WTC11 (cell line): Measurements from ENCODE around the gene WDFY3. TPM values are rescaled to one million over a fixed set of nuclear protein-coding genes. Genes with fewer than 3 reads are reported as not detected.

Experiments
- ATAC-seq: fragments of 200-7000 bp; cut with Tn5 transposase; 2 replicates; pipeline ENCODE4 v1.10.0; 2021; ENCODE audit warnings: mild to moderate bottlenecking, moderate library complexity
- CTCF ChIA-PET: fragments of 300-600 bp; sonication (Branson Sonifier 250); formaldehyde crosslinking; loops from one replicate; lab custom pipeline; 2021; ENCODE audit warnings: antibody characterized with exemption; lab: Charles Lee
- POLR2A ChIA-PET: fragments of 350-600 bp; sonication (Branson Sonifier 250); formaldehyde crosslinking; loops from one replicate; lab custom pipeline; 2021; ENCODE audit warnings: antibody characterized with exemption; lab: Charles Lee
- DNase-seq: peaks from one replicate; pipeline ENCODE4 v3.0.0; 2021; ENCODE audit warnings: low spot score
- H3K27ac Mint-ChIP-seq: 2 replicates; pipeline ENCODE4 v1.8.0; 2021; ENCODE audit warnings: mixed read lengths
- H3K27me3 Mint-ChIP-seq: 2 replicates; pipeline ENCODE4 v1.8.0; 2021; ENCODE audit warnings: low read depth, mild to moderate bottlenecking, moderate library complexity, mixed read lengths
- H3K36me3 Mint-ChIP-seq: 2 replicates; pipeline ENCODE4 v1.8.0; 2021; ENCODE audit warnings: mixed read lengths
- H3K4me1 Mint-ChIP-seq: 2 replicates; pipeline ENCODE4 v1.8.0; 2022; ENCODE audit warnings: mixed read lengths
- H3K4me3 Mint-ChIP-seq: 2 replicates; pipeline ENCODE4 v1.8.0; 2021; ENCODE audit warnings: mild to moderate bottlenecking, moderate library complexity, mixed read lengths
- H3K9me3 Mint-ChIP-seq: 2 replicates; pipeline ENCODE4 v1.8.0; 2021; ENCODE audit warnings: mixed read lengths
- AR ChIP-seq: fragments of 250-450 bp; sonication (Bioruptor Pico); IDR thresholded peaks from 2 replicates; pipeline ENCODE4 v1.9.0; 2021; ENCODE audit warnings: mild to moderate bottlenecking
- CTCF ChIP-seq: fragments of 200-600 bp; IDR thresholded peaks from 2 replicates; pipeline ENCODE4 v1.8.0; 2022; ENCODE audit warnings: antibody characterized with exemption
- E2F1 ChIP-seq: sonication (generic); formaldehyde crosslinking; IDR thresholded peaks from 2 replicates; pipeline ENCODE4 v1.8.0; 2022; ENCODE audit warnings: mild to moderate bottlenecking, missing genetic modification reagents
- ESRRA ChIP-seq: sonication (generic); formaldehyde crosslinking; IDR thresholded peaks from 2 replicates; pipeline ENCODE4 v1.8.1; 2022; ENCODE audit warnings: mild to moderate bottlenecking, missing genetic modification reagents, borderline replicate concordance
- JAZF1 ChIP-seq: fragments of 250-450 bp; sonication (Bioruptor Pico); IDR thresholded peaks from 2 replicates; pipeline ENCODE4 v1.9.0; 2021; ENCODE audit warnings: moderate library complexity, mild to moderate bottlenecking, inconsistent platforms
- KAT7 ChIP-seq: sonication (generic); formaldehyde crosslinking; IDR thresholded peaks from 2 replicates; pipeline ENCODE4 v1.8.1; 2023; ENCODE audit warnings: missing genetic modification reagents, mild to moderate bottlenecking, borderline replicate concordance
- MAX ChIP-seq: sonication (generic); formaldehyde crosslinking; IDR thresholded peaks from 2 replicates; pipeline ENCODE4 v1.8.0; 2022; ENCODE audit warnings: mild to moderate bottlenecking, missing genetic modification reagents
- NFE2L1 ChIP-seq: sonication (generic); formaldehyde crosslinking; IDR thresholded peaks from 2 replicates; pipeline ENCODE4 v1.8.1; 2023; ENCODE audit warnings: missing genetic modification reagents
- NR3C1 ChIP-seq: sonication (generic); formaldehyde crosslinking; conservative IDR thresholded peaks from 2 replicates; pipeline ENCODE4 v1.8.1; 2023; ENCODE audit warnings: low read depth, mild to moderate bottlenecking, missing genetic modification reagents
- PRDM15 ChIP-seq: sonication (generic); formaldehyde crosslinking; IDR thresholded peaks from 2 replicates; pipeline ENCODE4 v1.8.0; 2022; ENCODE audit warnings: missing genetic modification reagents
- TCF7 ChIP-seq: sonication (generic); formaldehyde crosslinking; IDR thresholded peaks from 2 replicates; pipeline ENCODE4 v1.8.0; 2022; ENCODE audit warnings: mild to moderate bottlenecking, low read depth, missing genetic modification reagents, moderate library complexity
- TEAD1 ChIP-seq: sonication (generic); formaldehyde crosslinking; IDR thresholded peaks from 2 replicates; pipeline ENCODE4 v1.8.0; 2022; ENCODE audit warnings: mild to moderate bottlenecking, missing genetic modification reagents
- TEAD4 ChIP-seq: sonication (generic); formaldehyde crosslinking; IDR thresholded peaks from 2 replicates; pipeline ENCODE4 v1.8.0; 2022; ENCODE audit warnings: mild to moderate bottlenecking, missing genetic modification reagents
- TP53 ChIP-seq: sonication (generic); formaldehyde crosslinking; IDR thresholded peaks from 2 replicates; pipeline ENCODE4 v1.8.1; 2023; ENCODE audit warnings: mild to moderate bottlenecking, missing genetic modification reagents
- USF1 ChIP-seq: sonication (generic); formaldehyde crosslinking; IDR thresholded peaks from 2 replicates; pipeline ENCODE4 v1.8.0; 2022; ENCODE audit warnings: mild to moderate bottlenecking, missing genetic modification reagents
- ZNF232 ChIP-seq: sonication (generic); formaldehyde crosslinking; IDR thresholded peaks from 2 replicates; pipeline ENCODE4 v1.8.0; 2022; ENCODE audit warnings: mild to moderate bottlenecking, missing genetic modification reagents
- total RNA-seq: library from RNA; stranded (reverse); gene quantifications from 3 replicates; pipeline ENCODE4 v1.2.3, GENCODE V29; 2021

Gene WDFY3
- total RNA-seq, 1 experiment from 2014 or later: 77.2 TPM

GRCh38 chr4:84644087-84644486, 322.4 kb downstream of the WDFY3 start (continued):
- TF ChIP-seq TEAD4 (CRISPR knock-in tag) (no peak), NR3C1 (CRISPR knock-in tag) (no peak), PRDM15 (no peak), TP53 (no peak), ESRRA (CRISPR knock-in tag) (no peak), TEAD1 (CRISPR knock-in tag) (no peak), NFE2L1 (CRISPR knock-in tag) (no peak), JAZF1 (CRISPR knock-in tag) (no peak), TCF7 (no peak)

GRCh38 chr4:84639145-84639544, 327.3 kb downstream of the WDFY3 start:
- Mint-ChIP-seq H3K36me3 (peaks cover 38% of the 10 kb centered on the region), H3K4me3 (no peak overlapping the region), H3K4me1 (peaks cover 23% of the 10 kb centered on the region), H3K27me3 (no peaks in the 10 kb centered on the region), H3K9me3 (no peaks in the 10 kb centered on the region), H3K27ac (no peak overlapping the region)
- ChIA-PET CTCF (interaction anchor here (0.8 to 1.1 kb wide), 2 partner anchors 57 to 61 kb away, joined by 3 to 11 read pairs; partner anchors contain the start of gene CDS1), POLR2A (interaction anchor here (1.2 kb wide), 1 partner anchor 57 kb away, joined by 5 read pairs; the partner anchor contains the start of gene CDS1)
- TF ChIP-seq USF1 (CRISPR knock-in tag) (no peak), AR (CRISPR knock-in tag) (no peak), E2F1 (CRISPR knock-in tag) (no peak), CTCF (no peak), KAT7 (CRISPR knock-in tag) (no peak), MAX (CRISPR knock-in tag) (no peak), ZNF232 (CRISPR knock-in tag) (no peak)
- DNase-seq: no peak
- ATAC-seq: peak; percentile 92
